B cell (primary cell): ENCODE data around the gene CDC42EP2. TPM values are rescaled to one million over a fixed set of nuclear protein-coding genes. Genes with fewer than 3 reads are reported as not detected.

Experiments used
- ATAC-seq: fragments of 200-7000 bp; cut with Tn5 transposase; one replicate; pipeline ENCODE4 v1.10.0; 2021; ENCODE audit warnings: low read depth, mild to moderate bottlenecking, moderate number of reproducible peaks, moderate library complexity
- CTCF ChIA-PET: fragments of 350-600 bp; sonication (Branson Sonifier 250); formaldehyde crosslinking; loops from one replicate; lab custom pipeline; 2021; ENCODE audit warnings: antibody characterized with exemption, inconsistent platforms; lab: Charles Lee
- POLR2A ChIA-PET: fragments of 350-600 bp; sonication (Branson Sonifier 250); formaldehyde crosslinking; loops from one replicate; lab custom pipeline; 2021; ENCODE audit warnings: antibody characterized with exemption; lab: Charles Lee
- DNase-seq: peaks from one replicate; pipeline ENCODE4 v3.0.0; 2013
- H2AFZ ChIP-seq: 2 replicates; pipeline ENCODE4 v1.6.1; 2012; ENCODE audit warnings: mild to moderate bottlenecking, low read depth, low read length; ENCODE audit not compliant: insufficient read depth, poor library complexity, severe bottlenecking
- H3K27ac ChIP-seq, 2 donors: 1 replicate in 1 of 2; 2 replicates in 1 of 2; pipeline ENCODE4 v1.5.1; 2012 to 2013; ENCODE audit warnings: low read length in 2 of 2, mild to moderate bottlenecking in 2 of 2, moderate library complexity in 1 of 2
- H3K27me3 ChIP-seq, 4 experiments: fragments of 200-600 bp in 1 of 4; sonication (generic) in 1 of 4; replicated peaks in 1 of 4; 1 replicate in 2 of 4; 2 replicates in 2 of 4; pipeline versions ENCODE4 v1.6.1 to v1.7.0; 2013 to 2016; ENCODE audit warnings: low read length in 3 of 4, mild to moderate bottlenecking in 2 of 4, mixed read lengths in 1 of 4, moderate library complexity in 1 of 4; ENCODE audit not compliant: insufficient read depth in 4 of 4, control insufficient read depth in 3 of 4; ENCODE audit errors: control extremely low read depth in 1 of 4
- H3K36me3 ChIP-seq, 2 experiments: replicated peaks in 1 of 2; 1 replicate in 1 of 2; 2 replicates in 1 of 2; pipeline versions ENCODE4 v1.6.1 to v1.7.1; 2013; ENCODE audit warnings: low read length in 1 of 2; ENCODE audit not compliant: insufficient read depth in 2 of 2, control insufficient read depth in 1 of 2; ENCODE audit errors: control extremely low read depth in 1 of 2, extremely low read depth in 1 of 2
- H3K4me1 ChIP-seq, 2 donors: fragments of 200-600 bp in 1 of 2; sonication (generic) in 1 of 2; 1 replicate in 1 of 2; 2 replicates in 1 of 2; pipeline versions ENCODE4 v1.5.1 to v1.6.1; 2013 to 2017; ENCODE audit warnings: low read length in 2 of 2; ENCODE audit not compliant: control insufficient read depth in 2 of 2, insufficient read depth in 2 of 2
- H3K4me2 ChIP-seq: replicated peaks from 2 replicates; pipeline ENCODE3; 2012; ENCODE audit warnings: mild to moderate bottlenecking, low read depth, low read length; ENCODE audit not compliant: poor library complexity, severe bottlenecking
- H3K4me3 ChIP-seq, 5 experiments: fragments of 200-600 bp in 1 of 5; sonication (generic) in 1 of 5; 1 replicate in 3 of 5; 2 replicates in 2 of 5; pipeline versions ENCODE4 v1.5.1 to v1.7.0; 2011 to 2016; ENCODE audit warnings: low read length in 4 of 5, mild to moderate bottlenecking in 4 of 5, low read depth in 2 of 5, control low read depth in 1 of 5, moderate library complexity in 1 of 5; ENCODE audit not compliant: insufficient read depth in 1 of 5; ENCODE audit errors: control extremely low read depth in 1 of 5, extremely low read depth in 1 of 5
- H3K79me2 ChIP-seq: fragments of 200-600 bp; sonication (generic); one replicate; pipeline ENCODE4 v1.6.0; 2016; ENCODE audit warnings: low read length; ENCODE audit not compliant: control insufficient read depth, insufficient read depth
- H3K9ac ChIP-seq: fragments of 200-600 bp; sonication (generic); 2 replicates; pipeline ENCODE4 v1.6.1; 2017; ENCODE audit warnings: mild to moderate bottlenecking, low read length, moderate library complexity
- H3K9me3 ChIP-seq, 3 donors: one replicate each; pipeline versions ENCODE4 v1.6.1 to v1.7.1; 2013; ENCODE audit warnings: low read length in 2 of 3; ENCODE audit not compliant: control insufficient read depth in 2 of 3, insufficient read depth in 1 of 3; ENCODE audit errors: control extremely low read depth in 1 of 3
- H4K20me1 ChIP-seq: 2 replicates; pipeline ENCODE4 v1.6.0; 2012; ENCODE audit warnings: mild to moderate bottlenecking, low read length; ENCODE audit not compliant: insufficient read depth, control insufficient read depth, poor library complexity, severe bottlenecking
- H3K27ac Mint-ChIP-seq: one replicate; pipeline ENCODE4 v1.8.0; 2021; ENCODE audit warnings: mixed read lengths
- H3K27me3 Mint-ChIP-seq: one replicate; pipeline ENCODE4 v1.8.0; 2021; ENCODE audit warnings: mixed read lengths
- H3K4me1 Mint-ChIP-seq: one replicate; pipeline ENCODE4 v1.8.0; 2021; ENCODE audit warnings: mixed read lengths
- H3K4me3 Mint-ChIP-seq: one replicate; pipeline ENCODE4 v1.8.0; 2021; ENCODE audit warnings: mixed read lengths
- H3K9me3 Mint-ChIP-seq: one replicate; pipeline ENCODE4 v1.8.0; 2022; ENCODE audit warnings: mixed read lengths; ENCODE audit not compliant: insufficient read depth
- CTCF ChIP-seq: fragments of 200-600 bp; IDR thresholded peaks from one replicate; pipeline ENCODE4 v1.8.0; 2022; ENCODE audit warnings: antibody characterized with exemption, mild to moderate bottlenecking
- EZH2 ChIP-seq: IDR thresholded peaks from 2 replicates; pipeline ENCODE4 v1.6.1; 2012; ENCODE audit warnings: borderline replicate concordance, low read depth, mild to moderate bottlenecking, moderate library complexity, low read length; ENCODE audit not compliant: insufficient read depth, poor library complexity, severe bottlenecking
- WGBS: methylation state at CpG from one replicate; pipeline ENCODE4 v1.1.5; 2013; ENCODE audit warnings: missing lambda C conversion rate; ENCODE audit not compliant: insufficient coverage; 5-methylcytosine and 5-hydroxymethylcytosine counted together
- intact Hi-C: fragments of 100-400 bp; cut with micrococcal nuclease; formaldehyde crosslinking; loops from one replicate; pipeline ENCODE4 v1.10.0; 2022
- polyA plus RNA-seq: library from polyadenylated mRNA; depleted of rRNA; stranded (reverse); fragments of >200 nt; gene quantifications from 2 replicates; pipeline ENCODE4 v1.2.3, GENCODE V29; 2012
- total RNA-seq, 2 donors: library from RNA; stranded (reverse); fragments of 120-200 nt in 1 of 2; gene quantifications; 1 replicate in 1 of 2; 2 replicates in 1 of 2; pipeline versions ENCODE4 v1.2.3 to v1.2.4, GENCODE V29; 2013 to 2022

The CDC42EP2 gene
- total and polyA plus RNA-seq, 2 donors (not counting 1 experiment from before 2014, with no cell fraction given): 0.69 to 1.1 TPM

GRCh38 chr11:65309006-65309405 lies 5.7 kb upstream of the CDC42EP2 start:
- TF ChIP-seq EZH2: no peak
- no peak for TF ChIP-seq CTCF
- Mint-ChIP-seq H3K4me3 (no peak overlapping the region), H3K9me3 (no peaks in the 10 kb centered on the region), H3K27me3 (peaks cover 6% of the 10 kb centered on the region), H3K4me1 (peaks cover 2% of the 10 kb centered on the region), H3K27ac (no peak overlapping the region)
- ChIA-PET CTCF (no interaction called here), POLR2A (no interaction called here)
- Histone ChIP-seq H3K27me3 (peaks cover 0 to 7% (median 3%) of the 10 kb centered on the region in 4 experiments), H3K27ac (no peak overlapping the region), H4K20me1 (no peaks in the 10 kb centered on the region), H3K9ac (no peak overlapping the region), H3K9me3 (no peaks in the 10 kb centered on the region), H3K79me2 (no peaks in the 10 kb centered on the region), H2AFZ (no peak overlapping the region), H3K4me3 (no peak overlapping the region), H3K4me1 (peaks cover under 1% of the 10 kb centered on the region in 2 donors), H3K36me3 (no peaks in the 10 kb centered on the region), H3K4me2 (no peak overlapping the region)
- intact Hi-C loops: no loop called here
- 11% methylated on average over 1 of the region's 5 CpGs for WGBS
- no peak for DNase-seq
- no peak for ATAC-seq

- Histone ChIP-seq H2AFZ (no peak overlapping the region), H3K27me3 (peaks cover 0 to 12% (median 5%) of the 10 kb centered on the region in 4 experiments), H4K20me1 (no peaks in the 10 kb centered on the region), H3K4me3 (no peak overlapping the region), H3K4me1 (peaks cover 4 to 8% of the 10 kb centered on the region in 2 donors), H3K9ac (no peak overlapping the region), H3K79me2 (no peaks in the 10 kb centered on the region), H3K9me3 (no peaks in the 10 kb centered on the region), H3K36me3 (no peaks in the 10 kb centered on the region), H3K4me2 (no peak overlapping the region), H3K27ac (no peak overlapping the region)
- intact Hi-C loops: no loop called here
- CTCF ChIA-PET: interaction anchor here (1.0 to 2.7 kb wide), 2 partner anchors 19 to 35 kb away, joined by 5 to 9 read pairs; no protein-coding TSS in a partner anchor
- Mint-ChIP-seq H3K27ac (no peak overlapping the region), H3K27me3 (peaks cover 9% of the 10 kb centered on the region), H3K9me3 (no peaks in the 10 kb centered on the region), H3K4me3 (no peak overlapping the region), H3K4me1 (peaks cover 5% of the 10 kb centered on the region)
- ATAC-seq (no peak), DNase-seq (no peak)
- WGBS: 94% methylated on average over 8 of the region's 10 CpGs
- POLR2A ChIA-PET: no interaction called here
- no peak for TF ChIP-seq EZH2
- TF ChIP-seq CTCF: no peak
These were observed 4.5 kb upstream of the CDC42EP2 start for GRCh38 chr11:65310215-65310614.
